Subcutaneous adipose tissue (tissue), 4 donors: ENCODE data around the gene TEX29. TPM values are rescaled to one million over a fixed set of nuclear protein-coding genes. Genes with fewer than 3 reads are reported as not detected.

ENCODE experiments used
- total RNA-seq, 4 donors: library from RNA; depleted of rRNA; stranded (reverse); fragments of >200 nt; gene quantifications; one replicate each; pipeline ENCODE4 v1.1.0, GENCODE V29; 2016
- TF ChIP-seq, protein P1 (sequence below): fragments of 450-650 bp; IDR thresholded peaks from one replicate; pipeline ENCODE4 v1.5.1; 2016; ENCODE audit warnings: low read depth, mild to moderate bottlenecking, control low read depth, antibody characterized with exemption, moderate library complexity

TEX29 gene
- total RNA-seq, 4 donors from 2014 or later: not detected

DNA sequence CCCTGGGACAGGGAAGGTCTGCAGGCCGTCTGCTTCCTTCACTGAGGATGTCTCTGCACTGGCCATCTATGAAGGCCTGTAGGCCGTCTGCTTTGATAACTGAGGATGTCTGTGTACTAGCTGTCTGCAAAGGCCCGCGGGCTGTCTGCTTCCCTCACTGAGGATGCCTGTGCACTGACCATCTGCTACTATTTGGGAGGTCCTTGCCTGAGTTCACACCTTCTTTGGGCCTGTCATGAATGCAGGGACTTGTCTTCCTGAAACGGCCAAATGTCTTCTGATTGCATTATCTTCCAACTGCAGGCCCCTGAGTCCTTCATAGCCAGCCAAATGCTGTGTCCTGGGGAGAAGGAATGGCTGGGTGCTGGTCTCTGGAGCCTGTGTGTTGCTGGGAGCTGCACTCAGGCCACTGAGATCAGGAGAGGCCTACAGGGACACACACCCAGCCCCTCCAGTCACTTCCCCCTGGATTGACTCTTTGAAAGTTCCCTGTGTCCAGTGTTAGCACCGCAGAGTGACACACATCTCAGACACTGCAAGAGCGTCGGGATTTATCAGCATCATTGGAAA, 72.9 kb downstream of the TEX29 start:
- TF ChIP-seq, protein P1, sequence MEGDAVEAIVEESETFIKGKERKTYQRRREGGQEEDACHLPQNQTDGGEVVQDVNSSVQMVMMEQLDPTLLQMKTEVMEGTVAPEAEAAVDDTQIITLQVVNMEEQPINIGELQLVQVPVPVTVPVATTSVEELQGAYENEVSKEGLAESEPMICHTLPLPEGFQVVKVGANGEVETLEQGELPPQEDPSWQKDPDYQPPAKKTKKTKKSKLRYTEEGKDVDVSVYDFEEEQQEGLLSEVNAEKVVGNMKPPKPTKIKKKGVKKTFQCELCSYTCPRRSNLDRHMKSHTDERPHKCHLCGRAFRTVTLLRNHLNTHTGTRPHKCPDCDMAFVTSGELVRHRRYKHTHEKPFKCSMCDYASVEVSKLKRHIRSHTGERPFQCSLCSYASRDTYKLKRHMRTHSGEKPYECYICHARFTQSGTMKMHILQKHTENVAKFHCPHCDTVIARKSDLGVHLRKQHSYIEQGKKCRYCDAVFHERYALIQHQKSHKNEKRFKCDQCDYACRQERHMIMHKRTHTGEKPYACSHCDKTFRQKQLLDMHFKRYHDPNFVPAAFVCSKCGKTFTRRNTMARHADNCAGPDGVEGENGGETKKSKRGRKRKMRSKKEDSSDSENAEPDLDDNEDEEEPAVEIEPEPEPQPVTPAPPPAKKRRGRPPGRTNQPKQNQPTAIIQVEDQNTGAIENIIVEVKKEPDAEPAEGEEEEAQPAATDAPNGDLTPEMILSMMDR: no peak

Other genes starting within 250 kb of the TEX29 start
- gene ARHGEF7, start 205.3 kb upstream of the TEX29 start, total RNA-seq: 100 to 1,000 TPM in 2 of 4 donors, 10 to 100 TPM in 2; 79.2 to 173 (median 114) TPM